ENCODE results near the gene CBX1. TPM values are rescaled to one million over a fixed set of nuclear protein-coding genes. Genes with fewer than 3 reads are reported as not detected.

CBX1 gene
- total and polyA plus RNA-seq, 10 of the 15 experiments (the other 5 are each of a cell fraction or from before 2014, with no cell fraction given), result 11.8 to 99.2 (median 43.5) TPM

DNA sequence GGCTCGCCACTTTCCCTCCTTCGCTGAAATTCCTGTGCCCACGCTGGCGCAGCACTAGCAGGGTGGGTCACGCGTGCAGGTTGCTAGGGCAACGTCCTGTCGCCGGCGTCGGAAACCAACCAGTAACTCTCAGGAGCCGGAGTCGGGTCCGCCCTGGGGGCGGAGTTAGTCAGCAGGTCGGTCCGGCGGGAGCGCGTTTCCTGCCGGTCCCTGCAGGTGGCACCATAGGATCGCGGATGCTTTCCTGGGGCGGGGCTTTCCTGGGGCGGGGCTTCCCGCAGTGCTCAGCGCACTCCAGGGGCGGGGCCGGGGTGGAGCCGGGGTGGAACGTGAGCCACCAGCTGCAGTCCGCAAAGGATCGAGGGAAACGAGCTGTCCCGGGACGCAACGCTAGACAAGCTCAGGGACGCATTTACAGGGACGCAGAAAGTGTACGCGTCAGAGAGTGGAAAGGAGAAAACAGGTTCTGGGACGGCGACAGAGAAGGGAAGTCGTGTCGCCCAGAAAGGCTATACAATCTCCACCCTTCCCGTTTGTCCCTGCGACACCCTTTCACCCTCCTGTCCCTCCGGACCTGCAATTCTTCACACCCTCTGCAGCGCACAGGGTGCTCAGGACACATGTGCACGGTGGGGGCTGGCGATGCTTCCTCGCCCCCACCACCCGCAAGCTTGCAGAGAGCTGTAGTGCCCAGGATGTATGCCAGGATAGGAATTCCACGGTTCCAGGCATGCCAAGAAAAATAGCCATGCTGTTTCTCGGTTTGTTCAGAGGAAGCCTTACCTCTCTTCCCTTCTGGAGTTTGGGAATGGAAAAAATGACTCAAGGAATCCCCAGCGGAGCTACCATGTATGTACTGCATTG lies 76.0 kb downstream of the CBX1 start (continued):
- TF ChIP-seq NKRF (conservative IDR thresholded peaks at IDR 0.05) (no peak), BCL11A (IDR thresholded peaks at IDR 0.05; ENCODE audit: low read depth, low read length) (no peak), PRDM15 (CRISPR knock-in tag; IDR thresholded peaks at IDR 0.05) (no peak), IKZF2 (IDR thresholded peaks at IDR 0.05) (no peak), KLF5 (IDR thresholded peaks at IDR 0.05; ENCODE audit: partially characterized antibody) (no peak), NFIC (IDR thresholded peaks at IDR 0.05; ENCODE audit: low read depth, low read length) (no peak), NFXL1 (IDR thresholded peaks at IDR 0.05; ENCODE audit: borderline replicate concordance) (no peak), IRF4 (IDR thresholded peaks at IDR 0.05; ENCODE audit: low read depth, low read length) (no peak), ATF2 (IDR thresholded peaks at IDR 0.05; ENCODE audit: low read length) (no peak), ESRRA (IDR thresholded peaks at IDR 0.05; ENCODE audit: low read length) (no peak), MTA2 (IDR thresholded peaks at IDR 0.05; ENCODE audit: low read depth) (no peak), RAD51 (IDR thresholded peaks at IDR 0.05) (peak; percentile 74), RBBP5 (conservative IDR thresholded peaks at IDR 0.05) (no peak), JUND (IDR thresholded peaks at IDR 0.05; ENCODE audit: low read depth, low read length) (no peak), SPI1 (IDR thresholded peaks at IDR 0.05; ENCODE audit: borderline replicate concordance, insufficient read depth, low read depth, low read length) (peak; percentile 14; the same call in 1 of the 2 replicates), RUNX3 (IDR thresholded peaks at IDR 0.05; ENCODE audit: low read length) (no peak), ZNF384 (IDR thresholded peaks at IDR 0.05; ENCODE audit: borderline replicate concordance, low read depth, low read length) (no peak), SRF (IDR thresholded peaks at IDR 0.05; ENCODE audit: low read depth in 2 of 2, low read length in 2 of 2) (no peak)
- TF ChIP-seq, protein P1, sequence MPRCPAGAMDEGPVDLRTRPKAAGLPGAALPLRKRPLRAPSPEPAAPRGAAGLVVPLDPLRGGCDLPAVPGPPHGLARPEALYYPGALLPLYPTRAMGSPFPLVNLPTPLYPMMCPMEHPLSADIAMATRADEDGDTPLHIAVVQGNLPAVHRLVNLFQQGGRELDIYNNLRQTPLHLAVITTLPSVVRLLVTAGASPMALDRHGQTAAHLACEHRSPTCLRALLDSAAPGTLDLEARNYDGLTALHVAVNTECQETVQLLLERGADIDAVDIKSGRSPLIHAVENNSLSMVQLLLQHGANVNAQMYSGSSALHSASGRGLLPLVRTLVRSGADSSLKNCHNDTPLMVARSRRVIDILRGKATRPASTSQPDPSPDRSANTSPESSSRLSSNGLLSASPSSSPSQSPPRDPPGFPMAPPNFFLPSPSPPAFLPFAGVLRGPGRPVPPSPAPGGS (IDR thresholded peaks at IDR 0.05; ENCODE audit: borderline replicate concordance, insufficient read depth, low read depth, low read length, poor library complexity, severe bottlenecking), result no peak
